ENCODE measurements around the gene TTC33.

DNA sequence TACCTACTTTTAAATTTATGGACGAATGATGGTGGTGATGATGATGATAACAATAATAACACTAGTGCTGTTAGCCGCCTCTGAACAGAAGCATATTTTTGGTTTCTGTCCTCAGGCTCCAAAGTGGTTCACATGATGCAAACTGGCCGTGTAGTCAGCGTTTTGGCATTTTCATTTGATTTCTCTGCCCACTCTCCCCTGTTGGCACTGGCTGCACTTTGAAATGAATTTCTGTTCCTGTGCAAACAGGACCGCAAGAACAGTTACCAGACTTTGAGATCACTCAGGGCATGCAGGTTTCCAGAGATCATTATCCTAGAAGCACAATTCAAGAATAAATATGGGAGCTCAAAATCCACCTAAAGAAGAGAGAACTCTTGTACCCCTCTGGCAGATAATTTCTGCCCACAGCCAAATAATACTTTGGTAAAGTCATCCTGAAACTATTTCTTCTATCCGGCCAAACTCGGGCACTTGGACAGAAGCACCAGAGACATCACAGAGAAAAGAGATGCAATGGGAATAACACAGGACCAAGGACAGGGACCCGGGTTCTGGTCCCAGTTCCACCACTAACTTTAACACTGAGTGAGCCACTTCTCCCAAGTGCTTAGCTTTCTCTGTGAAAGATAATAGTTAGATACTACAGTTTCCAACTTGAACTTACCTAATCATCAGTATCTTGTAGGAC lies 277.8 kb downstream of the TTC33 start:
- TF ChIP-seq TAF1 (IDR thresholded peaks at IDR 0.05; ENCODE audit: low read depth) (no peak), CEBPB (IDR thresholded peaks at IDR 0.05) (no peak), EP300 (IDR thresholded peaks at IDR 0.05; ENCODE audit: borderline replicate concordance) (no peak), YY1 (IDR thresholded peaks at IDR 0.05; ENCODE audit: low read depth) (no peak), RAD21 (IDR thresholded peaks at IDR 0.05; ENCODE audit: low read depth) (no peak)
- TF ChIP-seq, protein P1, sequence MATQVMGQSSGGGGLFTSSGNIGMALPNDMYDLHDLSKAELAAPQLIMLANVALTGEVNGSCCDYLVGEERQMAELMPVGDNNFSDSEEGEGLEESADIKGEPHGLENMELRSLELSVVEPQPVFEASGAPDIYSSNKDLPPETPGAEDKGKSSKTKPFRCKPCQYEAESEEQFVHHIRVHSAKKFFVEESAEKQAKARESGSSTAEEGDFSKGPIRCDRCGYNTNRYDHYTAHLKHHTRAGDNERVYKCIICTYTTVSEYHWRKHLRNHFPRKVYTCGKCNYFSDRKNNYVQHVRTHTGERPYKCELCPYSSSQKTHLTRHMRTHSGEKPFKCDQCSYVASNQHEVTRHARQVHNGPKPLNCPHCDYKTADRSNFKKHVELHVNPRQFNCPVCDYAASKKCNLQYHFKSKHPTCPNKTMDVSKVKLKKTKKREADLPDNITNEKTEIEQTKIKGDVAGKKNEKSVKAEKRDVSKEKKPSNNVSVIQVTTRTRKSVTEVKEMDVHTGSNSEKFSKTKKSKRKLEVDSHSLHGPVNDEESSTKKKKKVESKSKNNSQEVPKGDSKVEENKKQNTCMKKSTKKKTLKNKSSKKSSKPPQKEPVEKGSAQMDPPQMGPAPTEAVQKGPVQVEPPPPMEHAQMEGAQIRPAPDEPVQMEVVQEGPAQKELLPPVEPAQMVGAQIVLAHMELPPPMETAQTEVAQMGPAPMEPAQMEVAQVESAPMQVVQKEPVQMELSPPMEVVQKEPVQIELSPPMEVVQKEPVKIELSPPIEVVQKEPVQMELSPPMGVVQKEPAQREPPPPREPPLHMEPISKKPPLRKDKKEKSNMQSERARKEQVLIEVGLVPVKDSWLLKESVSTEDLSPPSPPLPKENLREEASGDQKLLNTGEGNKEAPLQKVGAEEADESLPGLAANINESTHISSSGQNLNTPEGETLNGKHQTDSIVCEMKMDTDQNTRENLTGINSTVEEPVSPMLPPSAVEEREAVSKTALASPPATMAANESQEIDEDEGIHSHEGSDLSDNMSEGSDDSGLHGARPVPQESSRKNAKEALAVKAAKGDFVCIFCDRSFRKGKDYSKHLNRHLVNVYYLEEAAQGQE (IDR thresholded peaks at IDR 0.05; ENCODE audit: low read depth) = peak; percentile 40; the same call in 1 of the 2 replicates
